ENCODE data around the gene MMD.
A peak's percentile ranks its signal among the peaks of the same experiment; 100 is the strongest.
"Not testable (repeated sequence)": the region's sequence is repeated elsewhere in the genome, so short reads cannot be mapped to it uniquely, and the experiment has no call there.

The MMD gene

DNA sequence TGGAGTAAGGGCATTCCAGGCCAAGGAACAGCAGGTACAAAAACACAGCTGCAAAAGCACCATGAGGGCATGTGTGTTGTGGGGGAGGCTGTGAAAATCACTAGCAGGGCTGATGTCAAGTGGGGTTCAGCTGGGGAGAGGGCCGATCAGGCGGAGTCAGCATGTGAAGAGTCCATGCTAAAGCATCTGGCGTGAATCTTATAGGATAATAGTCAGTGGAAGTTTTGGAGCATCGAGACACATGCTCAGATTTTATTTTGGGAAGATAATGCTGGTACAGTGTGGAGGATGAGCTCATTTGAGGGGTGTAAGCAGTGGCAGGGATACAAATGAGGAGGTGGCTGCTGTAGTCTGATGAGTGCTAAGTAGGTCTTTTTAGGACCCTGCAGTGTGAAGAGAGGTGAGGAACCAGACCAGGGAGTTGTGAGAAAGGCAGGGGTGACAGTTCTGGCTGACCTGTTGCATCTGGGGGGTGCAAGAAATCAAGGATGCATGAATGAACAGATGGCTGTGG is 30.3 kb downstream of the MMD start:
- no peak for DNase-seq

DNA sequence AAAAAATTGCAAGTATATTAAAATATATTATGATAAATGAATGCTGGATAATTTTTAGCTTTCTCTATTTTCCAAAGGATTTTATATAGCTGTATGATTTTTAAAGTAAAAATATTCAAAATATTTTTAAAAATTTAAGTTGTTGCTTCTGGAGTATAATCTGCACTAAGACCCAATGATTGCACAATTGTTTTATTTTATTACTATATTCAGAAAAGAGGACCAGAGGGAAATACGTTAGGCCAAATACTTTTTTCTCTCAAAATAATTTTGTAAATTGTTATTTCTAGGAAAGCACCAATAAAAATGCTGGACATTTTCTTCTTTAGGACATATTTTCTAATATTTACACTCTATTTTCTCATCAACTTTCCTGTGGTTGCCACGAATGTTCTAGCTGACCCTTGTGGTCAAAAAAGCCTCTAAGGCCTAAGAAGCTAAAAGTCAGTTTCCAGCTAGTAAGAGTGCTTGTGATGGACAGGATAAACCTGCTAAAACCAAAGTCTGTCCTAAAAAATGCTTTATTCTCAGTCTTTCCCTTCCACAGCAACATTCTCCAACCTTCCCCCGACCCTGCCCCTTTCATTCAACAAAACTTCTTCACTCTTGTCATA is 31.2 kb downstream of the MMD start:
- DNase-seq = no peak

DNA sequence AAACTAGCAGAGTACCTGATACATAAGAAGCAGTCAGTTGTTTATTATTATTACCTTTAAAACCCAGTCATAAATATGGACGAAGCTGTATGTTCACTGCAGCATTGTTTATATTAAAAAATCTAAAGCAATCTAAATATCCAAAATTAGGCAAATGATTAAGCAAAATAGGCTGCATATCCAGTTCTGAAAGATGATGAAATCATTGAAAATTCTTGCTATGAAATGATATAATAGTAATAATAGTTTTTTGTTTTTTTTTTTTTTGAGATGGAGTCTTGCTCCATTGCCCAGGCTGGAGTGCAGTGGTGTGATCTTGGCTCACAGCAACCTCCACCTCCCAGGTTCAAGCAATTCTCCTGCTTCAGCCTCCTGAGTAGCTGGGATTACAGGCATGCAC is 31.9 kb downstream of the MMD start:
- not testable (repeated sequence) for DNase-seq

DNA sequence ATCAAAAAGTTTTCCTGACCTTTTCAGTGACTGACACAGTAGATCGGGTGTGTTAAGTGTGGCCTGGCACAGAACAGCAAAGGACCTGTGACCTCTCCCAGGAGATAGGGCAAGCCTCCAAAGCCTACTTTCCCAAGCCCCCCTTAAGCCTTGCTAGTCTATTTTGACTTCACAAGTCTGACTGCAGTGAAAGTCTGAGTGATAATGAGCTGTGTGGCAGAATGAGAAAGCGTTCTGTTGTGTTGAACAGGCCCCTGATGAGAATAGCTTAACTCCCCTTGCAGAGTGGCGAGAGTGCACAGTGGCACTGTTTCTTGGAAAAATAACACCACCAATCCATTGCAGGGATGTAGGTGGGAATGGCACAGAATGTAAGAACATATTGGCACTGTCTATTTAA is 32.8 kb downstream of the MMD start:
- no peak for DNase-seq

DNA sequence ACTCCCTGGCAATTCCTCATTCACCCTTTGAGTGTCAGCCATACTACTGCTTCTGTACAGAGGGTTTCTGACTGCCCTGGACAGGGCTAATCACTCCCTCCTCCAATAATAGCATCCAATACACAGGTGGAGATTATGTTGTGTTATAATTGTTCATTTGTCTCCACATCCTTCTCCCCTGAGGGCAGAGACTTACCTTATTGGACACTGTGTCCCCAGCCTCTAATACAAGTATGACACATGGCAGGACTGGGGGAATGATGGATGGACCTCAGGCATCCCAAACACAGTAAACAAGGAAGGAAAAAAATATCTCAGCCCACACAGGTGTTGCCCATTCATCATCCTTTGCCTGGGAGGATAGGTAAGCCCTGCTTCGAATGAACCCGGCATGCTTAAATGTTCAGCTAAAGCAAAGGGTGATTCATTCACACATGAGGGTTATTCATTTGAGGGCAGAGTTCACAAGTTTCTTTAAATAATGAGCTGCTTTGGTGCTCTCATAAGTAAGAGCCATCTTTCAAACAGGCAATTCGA is 34.8 kb downstream of the MMD start:
- DNase-seq = no peak

DNA sequence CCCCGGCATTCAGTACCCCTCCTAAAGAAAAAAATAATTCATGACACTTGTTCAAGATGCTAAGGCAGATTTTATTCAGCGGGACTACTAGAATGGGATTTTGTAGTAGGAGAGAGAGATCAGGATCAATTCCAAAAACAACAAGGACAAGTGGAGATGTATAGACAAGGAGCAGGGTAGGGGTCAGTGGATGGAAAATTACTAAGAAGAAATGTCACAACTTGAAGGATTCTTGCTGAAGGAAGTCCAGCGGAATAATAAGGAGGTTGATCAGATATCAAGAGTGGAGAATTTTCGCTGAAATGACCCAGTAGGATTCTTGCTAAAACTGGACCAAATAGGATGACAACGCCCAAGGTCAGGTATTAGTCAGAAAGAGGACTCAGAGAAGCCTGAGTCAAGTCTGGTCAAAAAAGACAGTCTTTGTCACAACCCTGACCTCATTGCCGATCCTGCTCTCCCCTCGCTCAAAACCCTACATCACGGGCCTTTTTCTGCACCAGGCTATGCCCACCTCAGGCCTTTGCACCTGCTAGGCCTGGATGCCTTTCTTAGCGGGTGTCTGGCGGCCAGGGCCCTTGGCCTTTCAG is 36.9 kb downstream of the MMD start:
- no peak for DNase-seq

DNA sequence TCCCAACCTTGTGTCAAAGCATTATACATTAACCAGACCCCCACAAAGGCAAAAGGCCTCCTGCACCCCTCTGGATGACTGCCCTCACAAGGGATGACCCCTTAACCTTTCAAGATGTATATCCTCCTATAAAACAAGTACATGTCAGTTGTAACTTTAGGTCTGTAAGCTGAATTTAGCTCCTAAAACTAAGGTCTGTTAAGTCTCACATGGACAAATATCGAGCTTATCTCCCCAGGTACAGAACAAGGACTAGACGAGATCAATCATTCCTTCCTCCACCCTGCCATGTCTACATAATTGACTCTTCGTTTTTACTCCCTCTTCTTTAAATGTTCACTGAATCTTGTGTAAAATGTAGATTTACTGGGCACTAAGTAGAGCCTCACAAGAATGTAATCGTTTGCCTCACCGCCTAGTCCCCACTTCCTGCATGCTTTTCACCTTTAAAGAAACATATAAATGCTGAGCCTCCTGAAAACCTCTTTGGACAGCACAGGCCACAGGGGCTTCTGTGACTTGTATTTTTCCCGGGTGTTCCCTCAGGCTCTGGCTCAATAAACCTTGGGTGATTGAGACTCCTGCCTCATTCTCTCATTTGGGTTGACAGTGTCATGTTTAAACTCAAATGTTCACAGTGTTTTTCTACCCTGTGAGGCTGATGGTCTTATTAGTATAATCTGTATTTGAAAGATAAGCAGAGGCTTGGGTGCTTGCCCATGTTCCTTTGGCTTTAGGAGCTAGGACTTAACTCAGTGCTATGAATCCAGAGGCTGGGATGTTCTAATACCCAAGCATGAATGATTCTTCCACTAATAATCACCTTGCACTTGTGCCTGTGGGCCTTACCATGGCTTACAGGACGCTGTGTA is 37.6 kb downstream of the MMD start:
- no peak for DNase-seq

DNA sequence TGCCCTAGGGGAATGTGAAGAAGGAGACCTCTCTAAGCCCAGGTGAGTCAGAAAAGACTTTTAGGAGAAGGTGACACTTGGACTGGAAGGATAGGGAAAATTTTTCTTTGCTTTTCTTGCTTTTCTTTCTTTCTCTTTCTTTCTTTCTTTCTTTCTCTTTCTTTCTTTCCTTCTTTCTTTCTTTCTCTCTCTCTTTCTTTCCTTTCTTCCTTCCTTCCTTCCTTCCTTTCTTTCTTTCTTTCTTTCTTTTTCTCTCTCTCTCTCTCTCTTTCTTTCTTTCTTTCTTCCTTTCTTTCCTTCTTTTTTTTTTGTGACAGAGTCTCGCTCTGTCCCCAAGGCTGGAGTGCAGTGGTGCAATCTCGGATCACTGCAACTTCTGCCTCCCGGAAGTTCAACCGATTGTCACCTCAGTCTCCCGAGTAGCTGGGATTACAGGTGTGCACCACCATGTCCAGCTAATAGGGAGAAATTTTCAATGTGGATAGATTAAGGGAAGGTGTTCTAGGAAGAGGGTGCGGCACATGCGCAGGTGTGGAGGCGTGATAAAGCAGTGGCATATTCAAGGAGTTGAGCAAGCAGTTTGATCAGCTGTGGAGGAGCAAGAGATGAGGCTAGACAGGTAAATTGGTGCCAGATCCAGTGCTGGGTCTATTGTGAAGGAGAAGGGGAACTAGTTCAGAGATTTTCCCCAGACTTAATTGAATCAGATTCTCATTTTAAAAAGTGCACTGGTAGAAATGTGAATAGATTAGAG is 40.4 kb downstream of the MMD start:
- DNase-seq = no peak

DNA sequence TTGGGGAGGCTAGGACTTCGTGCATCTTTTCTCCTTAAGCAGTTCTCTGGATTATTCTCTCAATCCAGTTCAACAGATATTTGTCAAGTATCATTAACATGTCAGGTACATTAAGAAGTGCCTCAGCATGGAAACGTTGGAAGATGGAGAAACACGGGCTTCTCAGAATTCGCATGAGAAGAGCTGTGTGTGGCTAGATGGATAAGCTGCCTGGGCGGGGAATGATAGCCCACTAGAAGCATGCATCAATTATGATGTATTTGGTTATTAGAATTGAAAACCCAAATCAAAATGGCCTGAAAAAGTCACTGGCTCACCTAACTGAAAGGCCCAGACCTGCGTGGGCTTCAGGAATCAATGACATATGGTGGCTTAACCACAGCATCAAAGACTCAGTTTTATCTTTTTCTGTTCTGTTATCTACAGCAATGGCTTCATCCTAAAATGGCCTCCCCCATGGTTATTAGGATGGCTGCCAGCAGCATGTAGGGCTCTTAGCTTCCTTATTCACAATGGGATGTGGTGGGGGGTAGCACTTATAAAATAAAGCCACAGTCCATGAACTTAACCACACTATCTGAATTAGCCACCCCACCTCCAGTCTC is 43.9 kb downstream of the MMD start:
- no peak for DNase-seq

DNA sequence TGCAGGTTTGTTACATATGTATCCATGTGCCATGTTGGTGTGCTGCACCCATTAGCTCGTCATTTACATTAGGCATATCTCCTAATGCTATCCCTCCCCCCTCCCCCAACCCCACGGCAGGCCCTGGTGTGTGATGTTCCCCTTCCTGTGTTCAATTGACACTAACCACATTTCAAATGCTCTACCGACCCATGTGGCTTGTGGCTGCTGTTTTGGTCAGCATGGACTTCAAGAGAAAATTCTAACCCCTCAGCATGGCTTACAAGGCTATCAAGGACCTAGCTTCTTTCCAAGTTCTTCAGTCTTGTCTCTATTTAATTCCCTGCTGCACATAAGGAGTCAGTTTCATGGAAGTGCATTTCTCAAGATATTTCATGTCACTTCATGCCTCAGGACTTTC is 52.9 kb downstream of the MMD start:
- DNase-seq = no peak

DNA sequence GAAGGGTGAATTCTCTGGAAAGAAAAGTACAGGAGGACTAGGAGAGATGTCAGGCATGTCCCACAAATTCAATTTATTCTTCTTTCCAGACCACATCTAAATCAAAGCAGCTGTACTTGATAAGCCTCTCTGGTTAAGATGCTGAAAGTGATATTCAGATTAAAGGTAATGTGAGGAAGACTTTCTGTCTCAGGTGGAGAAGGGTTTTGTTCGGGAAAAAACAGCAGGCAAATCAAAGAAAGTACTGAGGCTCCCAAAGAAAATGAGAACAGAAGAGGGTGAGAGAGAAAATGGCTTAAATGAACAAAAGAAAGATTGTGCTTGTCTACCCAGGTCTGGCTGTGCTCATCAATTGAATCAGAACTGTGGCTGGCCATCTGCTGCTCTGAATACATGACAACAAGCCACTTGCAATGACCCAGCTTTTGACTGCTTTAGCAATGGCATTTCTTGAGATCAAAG is 55.6 kb downstream of the MMD start:
- no peak for DNase-seq

DNA sequence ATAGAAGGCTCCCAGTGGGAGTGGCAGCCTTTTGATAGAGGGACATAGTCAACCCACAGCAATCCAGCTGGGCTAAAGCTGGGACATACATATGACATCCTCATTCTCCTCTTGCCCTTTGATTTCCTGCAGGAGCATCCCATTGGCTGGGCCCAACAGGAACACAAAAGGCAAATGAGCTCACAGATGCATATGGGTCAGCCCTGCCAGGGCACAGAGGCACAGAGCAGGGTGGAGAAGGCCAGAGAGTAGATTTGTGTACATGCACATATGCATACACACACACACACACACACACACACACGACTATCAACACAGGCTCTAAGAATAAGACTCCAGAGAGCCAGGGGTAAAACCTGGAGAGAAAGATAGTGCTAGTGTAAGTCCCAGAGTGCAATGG is 58.6 kb downstream of the MMD start:
- no peak for DNase-seq

DNA sequence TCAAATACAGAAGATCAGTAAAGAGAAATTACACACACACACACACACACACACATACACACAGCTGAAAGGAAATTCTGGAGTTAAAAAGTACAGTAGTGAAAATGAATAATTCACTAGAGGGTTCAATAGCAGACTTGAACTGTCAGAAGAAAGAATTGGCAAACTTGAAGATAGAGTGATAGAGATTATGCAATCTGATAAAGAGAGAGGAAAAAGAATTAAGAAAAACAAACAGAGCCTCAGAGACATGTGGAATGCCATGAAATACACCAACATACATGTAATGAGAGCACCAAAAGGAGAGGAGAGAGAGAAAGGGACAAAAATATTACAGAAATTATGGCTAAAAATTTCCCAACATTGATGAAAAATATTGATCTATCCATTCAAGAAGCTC is 60.7 kb downstream of the MMD start:
- DNase-seq = no peak

DNA sequence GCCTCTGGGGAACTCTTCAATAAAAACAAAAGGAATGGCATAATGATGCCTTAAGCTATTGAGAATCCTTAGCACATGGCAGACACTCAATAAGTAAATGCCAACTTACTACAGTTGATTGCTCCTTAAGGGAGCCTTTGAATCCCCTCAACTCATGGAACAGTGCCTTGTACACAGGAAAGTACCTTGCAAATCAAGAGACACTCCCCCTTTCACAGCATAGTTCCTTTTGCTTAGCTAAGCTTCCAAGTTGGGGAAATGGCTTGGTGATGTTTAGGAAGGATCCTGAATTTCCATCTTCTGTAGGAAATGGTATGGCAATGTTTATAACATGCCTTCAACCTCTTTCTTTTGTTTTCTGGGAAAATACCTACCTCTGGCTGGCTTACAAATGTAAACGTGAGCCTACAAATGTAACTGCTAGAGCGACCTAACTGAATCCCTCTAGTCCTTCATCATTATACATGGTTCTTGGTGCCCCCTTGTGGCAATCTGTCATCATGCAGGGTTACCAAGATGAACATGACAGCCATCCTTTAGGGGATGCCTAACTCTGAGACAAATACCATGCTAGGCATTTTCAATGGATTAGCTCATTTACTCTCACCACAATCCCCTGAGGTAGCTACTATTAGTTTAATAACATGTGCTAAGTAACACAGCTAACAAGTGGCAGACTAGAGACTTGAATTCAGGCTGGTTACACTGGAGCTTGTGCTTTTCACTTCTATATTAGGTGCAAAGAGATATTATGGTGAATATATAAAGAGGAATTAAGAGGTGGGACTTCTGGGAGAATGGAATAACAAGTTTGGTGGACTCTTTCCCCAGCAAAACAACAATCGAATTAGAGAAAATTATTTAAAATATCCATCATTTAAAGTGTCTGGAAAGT is 65.0 kb downstream of the MMD start:
- peak; percentile 75 for DNase-seq

DNA sequence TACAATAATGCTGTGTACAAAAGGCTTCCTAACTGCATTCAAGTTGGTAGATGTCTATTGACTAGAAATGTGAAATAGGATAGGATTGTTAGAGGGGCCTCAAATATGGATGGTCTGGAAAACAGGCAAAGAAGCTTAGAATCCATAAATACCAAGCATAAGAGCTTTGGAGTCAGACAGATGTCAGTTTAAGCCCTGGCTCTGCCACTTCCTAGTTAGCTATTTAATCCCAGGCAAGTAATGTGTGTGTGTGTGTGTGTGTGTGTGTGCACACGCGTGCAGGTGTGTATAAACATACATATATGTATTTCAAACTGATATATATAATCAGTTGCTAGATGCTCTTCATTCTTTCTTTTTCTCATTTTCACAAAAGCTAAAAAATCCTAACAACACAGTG is 66.7 kb downstream of the MMD start:
- DNase-seq = no peak

DNA sequence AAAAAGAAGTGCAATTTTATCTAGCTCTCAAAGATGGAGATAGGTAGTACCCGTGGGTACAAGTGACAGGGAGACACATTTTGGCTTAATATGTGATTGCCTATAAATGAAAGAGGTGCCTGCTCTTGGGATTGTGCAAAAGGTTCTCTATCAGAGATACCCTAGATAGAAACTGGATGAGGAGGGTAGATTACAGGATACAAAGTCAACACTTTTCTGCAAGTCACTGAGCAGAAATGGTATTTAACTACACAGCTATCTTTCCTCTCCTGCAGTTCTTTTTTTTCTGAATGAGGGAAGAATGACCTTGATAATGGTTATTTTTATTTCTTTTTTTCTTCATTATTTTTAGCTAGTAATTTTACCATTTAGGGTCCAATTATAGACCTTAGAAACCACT is 67.6 kb downstream of the MMD start:
- DNase-seq = no peak

DNA sequence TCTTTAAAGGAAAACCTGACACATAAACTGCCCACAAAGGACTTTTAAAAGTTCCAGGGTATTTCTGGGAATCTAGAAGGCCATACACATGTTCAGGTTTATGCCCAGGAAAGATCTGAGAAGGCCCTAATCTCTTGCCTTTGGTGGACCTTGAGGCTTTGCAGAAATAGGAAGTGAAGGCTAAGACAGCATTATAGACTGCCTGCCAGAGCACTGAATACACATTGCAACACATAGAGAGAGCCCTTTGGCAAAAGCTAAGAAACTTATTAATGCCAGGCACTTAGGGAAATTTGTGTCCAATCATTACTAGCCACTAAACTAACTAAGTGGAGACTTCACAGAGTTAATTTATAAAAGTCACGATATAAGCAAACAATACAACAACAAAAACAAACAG is 70.4 kb downstream of the MMD start:
- no peak for DNase-seq

DNA sequence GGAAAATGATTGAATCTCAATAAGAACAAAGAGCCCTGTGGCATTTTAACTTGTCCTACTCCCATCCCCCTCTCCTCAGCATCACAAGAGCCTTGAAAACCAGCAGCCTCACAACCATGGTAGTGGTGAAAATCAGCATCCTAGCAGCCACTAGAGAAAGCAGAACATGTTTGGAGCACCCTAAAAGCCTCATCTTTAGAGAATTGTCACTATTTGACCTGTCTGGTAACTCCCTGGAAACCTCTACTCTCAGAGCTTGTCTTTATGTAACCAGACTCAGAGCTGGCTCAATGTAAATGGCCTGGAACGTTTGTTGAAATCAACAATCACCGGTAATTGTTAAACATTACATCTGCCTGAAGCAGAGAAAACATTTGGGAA is 70.8 kb downstream of the MMD start:
- no peak for DNase-seq

DNA sequence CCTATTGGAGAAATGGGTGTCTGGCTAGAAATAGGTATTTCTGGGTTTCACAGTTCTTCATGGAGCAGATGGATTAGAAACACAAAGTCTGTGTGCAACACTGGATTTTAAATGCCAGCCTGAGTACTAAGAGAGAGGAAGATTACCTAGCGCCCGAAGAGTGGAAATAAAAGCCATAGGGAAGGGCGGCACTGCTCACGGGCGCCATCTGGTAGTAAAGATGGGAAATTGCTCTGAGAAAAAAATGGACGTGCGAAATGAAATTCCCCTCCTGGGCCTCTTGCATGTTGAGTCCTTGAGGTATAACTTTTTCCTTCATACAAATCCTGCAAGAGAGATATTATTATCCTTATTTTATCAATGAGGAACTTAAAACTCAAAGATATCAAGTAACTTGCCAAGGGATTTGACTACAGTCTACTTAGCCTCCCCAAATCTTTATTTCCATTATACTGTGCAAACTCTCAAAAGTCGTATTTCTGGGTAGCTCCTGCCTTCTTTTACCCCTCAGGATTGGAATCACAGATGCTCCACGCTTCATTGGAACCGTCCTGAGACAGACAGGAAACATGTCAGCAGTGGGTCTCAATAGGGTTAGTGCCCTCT is 72.8 kb downstream of the MMD start:
- DNase-seq = peak; percentile 63

DNA sequence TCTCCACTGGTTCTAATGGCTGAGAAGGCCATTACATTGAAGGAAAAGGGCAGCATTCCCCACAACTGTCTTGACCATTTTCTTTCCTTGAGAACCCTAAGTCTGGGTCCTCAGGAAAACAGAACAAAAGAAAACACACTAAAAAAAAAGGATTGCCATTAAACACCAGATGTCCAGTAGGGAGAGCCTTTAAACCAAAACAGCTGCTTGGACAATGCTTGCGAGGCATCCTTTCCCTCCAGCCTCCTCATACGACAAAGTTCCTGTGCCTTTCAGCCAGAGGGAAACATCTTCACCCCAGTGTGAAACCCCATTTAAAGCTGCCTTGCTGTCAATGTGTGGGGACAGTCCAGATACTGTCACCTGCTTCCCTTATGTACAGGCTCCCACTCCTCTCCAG is 74.3 kb downstream of the MMD start:
- no peak for DNase-seq

DNA sequence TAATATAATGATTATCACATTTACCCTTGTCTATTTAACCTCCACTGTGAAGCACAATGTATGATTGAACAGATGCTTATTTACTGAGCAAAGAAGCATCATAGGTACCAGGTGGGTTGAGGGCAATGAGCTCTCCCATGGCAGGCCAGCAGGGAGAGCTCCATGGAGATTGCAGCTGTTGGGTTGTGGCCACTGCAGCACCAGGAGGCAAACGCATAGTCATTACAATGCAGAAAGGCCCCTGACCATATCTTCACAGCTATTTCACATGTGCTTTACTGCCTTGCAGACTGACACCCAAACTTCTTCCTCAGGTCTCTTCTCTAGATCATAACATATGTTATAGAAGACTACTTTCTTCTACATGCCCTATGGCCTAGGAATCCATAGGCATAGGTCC is 75.0 kb downstream of the MMD start:
- DNase-seq = no peak

Measured in CD4-positive, alpha-beta T cell treated with Interleukin-10 for 1 hour (primary cell).